Measurements from ENCODE around the gene GLP2R. TPM values are rescaled to one million over a fixed set of nuclear protein-coding genes. Genes with fewer than 3 reads are reported as not detected.
"Not testable (repeated sequence)": the region's sequence is repeated elsewhere in the genome, so short reads cannot be mapped to it uniquely, and the experiment has no call there.

The GLP2R gene
- total RNA-seq, 1 donor from 2014 or later: not detected

- intact Hi-C loops (cut with DNase I): no loop called here
These were observed 92.1 kb downstream of the GLP2R start for GRCh38 chr17:9917801-9918200.

GRCh38 chr17:9918352-9918751 lies 92.6 kb downstream of the GLP2R start:
- Histone ChIP-seq H3K4me1 (no peaks in the 10 kb centered on the region), H3K36me3 (no peaks in the 10 kb centered on the region), H3K27me3 (no peaks in the 10 kb centered on the region), H3K4me3 (no peak overlapping the region), H3K27ac (no peak overlapping the region), H3K9me3 (no peaks in the 10 kb centered on the region)
- TF ChIP-seq CTCF (IDR thresholded peaks at IDR 0.05): no peak
- intact Hi-C loops (cut with DNase I): no loop called here
- no peak for DNase-seq (ENCODE audit: low spot score in 2 of 2)

More at GRCh38 chr17:9917801-9918200, 92.1 kb downstream of the GLP2R start:
- Histone ChIP-seq H3K4me3 (no peak overlapping the region), H3K36me3 (no peaks in the 10 kb centered on the region), H3K27me3 (no peaks in the 10 kb centered on the region), H3K27ac (no peak overlapping the region), H3K4me1 (no peaks in the 10 kb centered on the region), H3K9me3 (no peaks in the 10 kb centered on the region)
- TF ChIP-seq CTCF (IDR thresholded peaks at IDR 0.05): no peak
- DNase-seq (ENCODE audit: low spot score in 2 of 2): no peak

- DNase-seq (ENCODE audit: low spot score in 2 of 2): no peak
- no peaks in the 10 kb centered on the region for H3K4me1 ChIP-seq
- H3K9me3 ChIP-seq: no peaks in the 10 kb centered on the region
- no peak overlapping the region for H3K27ac ChIP-seq
- intact Hi-C loops (cut with DNase I): no loop called here
- no peaks in the 10 kb centered on the region for H3K27me3 ChIP-seq
- H3K4me3 ChIP-seq: no peak overlapping the region
- H3K36me3 ChIP-seq: no peaks in the 10 kb centered on the region
- TF ChIP-seq CTCF (IDR thresholded peaks at IDR 0.05): no peak
These were observed 93.2 kb downstream of the GLP2R start for GRCh38 chr17:9918804-9919352.

- DNase-seq (ENCODE audit: low spot score in 2 of 2); H3K36me3 ChIP-seq; H3K4me3 ChIP-seq; H3K4me1 ChIP-seq; H3K27me3 ChIP-seq; H3K9me3 ChIP-seq; H3K27ac ChIP-seq; intact Hi-C loops (cut with DNase I): not testable (repeated sequence)
These were observed 95.5 kb downstream of the GLP2R start for GRCh38 chr17:9921216-9921615.

GRCh38 chr17:9922012-9922848 lies 96.5 kb downstream of the GLP2R start:
- Histone ChIP-seq H3K9me3 (no peaks in the 10 kb centered on the region), H3K27ac (no peak overlapping the region), H3K36me3 (no peaks in the 10 kb centered on the region), H3K4me3 (no peak overlapping the region), H3K27me3 (no peaks in the 10 kb centered on the region), H3K4me1 (no peaks in the 10 kb centered on the region)
- TF ChIP-seq CTCF (IDR thresholded peaks at IDR 0.05): no peak
- DNase-seq (ENCODE audit: low spot score in 2 of 2): no peak
- intact Hi-C loops (cut with DNase I): no loop called here

GRCh38 chr17:9924735-9925191 lies 99.0 kb downstream of the GLP2R start:
- intact Hi-C loops (cut with DNase I): loop anchor here (1.0 kb wide), 1 partner anchor 694 kb away; no protein-coding TSS in a partner anchor

More at GRCh38 chr17:9924735-9925191, 99.0 kb downstream of the GLP2R start:
- Histone ChIP-seq H3K27me3 (no peaks in the 10 kb centered on the region), H3K4me3 (no peak overlapping the region), H3K4me1 (no peaks in the 10 kb centered on the region), H3K36me3 (no peaks in the 10 kb centered on the region), H3K27ac (no peak overlapping the region), H3K9me3 (no peaks in the 10 kb centered on the region)
- DNase-seq (ENCODE audit: low spot score in 2 of 2): no peak
- peak; percentile 76 to 86 (median 81) for TF ChIP-seq CTCF (IDR thresholded peaks at IDR 0.05)
